ENCODE measurements around the gene ZNF827.

Gene ZNF827

GRCh38 chr4:145732001-145732815 is 206.4 kb downstream of the ZNF827 start:
- TF ChIP-seq EGR1 (IDR thresholded peaks at IDR 0.05), result no peak
- TF ChIP-seq CREB1 (IDR thresholded peaks at IDR 0.05; ENCODE audit: low read depth), result no peak
- no peak for TF ChIP-seq MAX (IDR thresholded peaks at IDR 0.05)
- TF ChIP-seq USF1 (IDR thresholded peaks at IDR 0.05), result no peak
- no peak for TF ChIP-seq RAD21 (IDR thresholded peaks at IDR 0.05; ENCODE audit: low read depth)
- TF ChIP-seq TCF12 (IDR thresholded peaks at IDR 0.05; ENCODE audit: low read depth), result no peak
- TF ChIP-seq REST (IDR thresholded peaks at IDR 0.05; ENCODE audit: low read depth), result no peak
- no peak for TF ChIP-seq NFIC (IDR thresholded peaks at IDR 0.05)
- TF ChIP-seq TEAD4 (IDR thresholded peaks at IDR 0.05), result no peak

- TF ChIP-seq FOXM1 (IDR thresholded peaks at IDR 0.05; ENCODE audit: borderline replicate concordance, low read depth) (no peak), CREB1 (IDR thresholded peaks at IDR 0.05; ENCODE audit: low read depth) (no peak), EP300 (IDR thresholded peaks at IDR 0.05; ENCODE audit: borderline replicate concordance) (no peak), TEAD4 (IDR thresholded peaks at IDR 0.05) (no peak), RAD21 (IDR thresholded peaks at IDR 0.05; ENCODE audit: low read depth) (no peak), TAF1 (IDR thresholded peaks at IDR 0.05; ENCODE audit: low read depth) (no peak), TCF12 (IDR thresholded peaks at IDR 0.05; ENCODE audit: low read depth) (no peak), EGR1 (IDR thresholded peaks at IDR 0.05) (no peak), MAX (IDR thresholded peaks at IDR 0.05) (no peak), YY1 (IDR thresholded peaks at IDR 0.05; ENCODE audit: low read depth) (no peak), USF1 (IDR thresholded peaks at IDR 0.05) (no peak), ZBTB7A (IDR thresholded peaks at IDR 0.05; ENCODE audit: low read depth) (no peak), CEBPB (IDR thresholded peaks at IDR 0.05) (no peak), REST (IDR thresholded peaks at IDR 0.05; ENCODE audit: low read depth) (no peak), NFIC (IDR thresholded peaks at IDR 0.05) (no peak)
Measured at GRCh38 chr4:145731028-145731427, 207.6 kb downstream of the ZNF827 start.

GRCh38 chr4:145730026-145730425 is 208.6 kb downstream of the ZNF827 start:
- TF ChIP-seq EP300 (IDR thresholded peaks at IDR 0.05; ENCODE audit: borderline replicate concordance) (no peak), REST (IDR thresholded peaks at IDR 0.05; ENCODE audit: low read depth) (no peak), EGR1 (IDR thresholded peaks at IDR 0.05) (no peak), TEAD4 (IDR thresholded peaks at IDR 0.05) (no peak), NFIC (IDR thresholded peaks at IDR 0.05) (no peak), TAF1 (IDR thresholded peaks at IDR 0.05; ENCODE audit: low read depth) (no peak), CEBPB (IDR thresholded peaks at IDR 0.05) (no peak), YY1 (IDR thresholded peaks at IDR 0.05; ENCODE audit: low read depth) (no peak), RAD21 (IDR thresholded peaks at IDR 0.05; ENCODE audit: low read depth) (no peak), MAX (IDR thresholded peaks at IDR 0.05) (no peak), TCF12 (IDR thresholded peaks at IDR 0.05; ENCODE audit: low read depth) (no peak), USF1 (IDR thresholded peaks at IDR 0.05) (no peak), CREB1 (IDR thresholded peaks at IDR 0.05; ENCODE audit: low read depth) (no peak)
